Chondrocyte (in vitro differentiated cells): ENCODE results near the gene TTC28. TPM values are rescaled to one million over a fixed set of nuclear protein-coding genes. Genes with fewer than 3 reads are reported as not detected.
"Not testable (repeated sequence)": the region's sequence is repeated elsewhere in the genome, so short reads cannot be mapped to it uniquely, and the experiment has no call there.

ENCODE experiments used
- DNase-seq: peaks from one replicate; pipeline ENCODE4 v3.0.0; 2021; ENCODE audit warnings: mixed read lengths, low spot score
- H3K27ac Mint-ChIP-seq: one replicate; pipeline ENCODE4 v1.8.0; 2021; ENCODE audit warnings: mild to moderate bottlenecking, moderate library complexity, mixed read lengths; ENCODE audit not compliant: unreplicated experiment
- H3K27me3 Mint-ChIP-seq: 2 replicates; pipeline ENCODE4 v1.8.0; 2021; ENCODE audit warnings: low read depth, mixed read lengths
- H3K36me3 Mint-ChIP-seq: 2 replicates; pipeline ENCODE4 v1.8.0; 2021; ENCODE audit warnings: low read depth, mixed read lengths
- H3K4me1 Mint-ChIP-seq: 2 replicates; pipeline ENCODE4 v1.8.0; 2021; ENCODE audit warnings: low read depth, mild to moderate bottlenecking, mixed read lengths
- H3K4me3 Mint-ChIP-seq: one replicate; pipeline ENCODE4 v1.8.0; 2021; ENCODE audit warnings: mild to moderate bottlenecking, moderate library complexity, mixed read lengths; ENCODE audit not compliant: unreplicated experiment
- H3K9me3 Mint-ChIP-seq: 2 replicates; pipeline ENCODE4 v1.8.0; 2021; ENCODE audit warnings: low read depth, mixed read lengths
- CTCF ChIP-seq: fragments of 200-600 bp; sonication (generic); IDR thresholded peaks from 2 replicates; pipeline ENCODE4 v1.5.0; 2021; ENCODE audit warnings: antibody characterized with exemption, mild to moderate bottlenecking, moderate library complexity
- total RNA-seq: library from RNA; stranded (reverse); gene quantifications from 3 replicates; pipeline ENCODE4 v1.2.1, GENCODE V29; 2021

Gene TTC28
- total RNA-seq, 1 donor from 2014 or later: 38.3 TPM

- no peaks in the 10 kb centered on the region for H3K27me3 Mint-ChIP-seq
- H3K4me3 Mint-ChIP-seq: no peak overlapping the region
- no peak for DNase-seq
- TF ChIP-seq CTCF: no peak
- no peaks in the 10 kb centered on the region for H3K4me1 Mint-ChIP-seq
- H3K27ac Mint-ChIP-seq: no peak overlapping the region
- peaks cover 19% of the 10 kb centered on the region for H3K36me3 Mint-ChIP-seq
- no peaks in the 10 kb centered on the region for H3K9me3 Mint-ChIP-seq
Measured at GRCh38 chr22:28096161-28096560, 583.5 kb downstream of the TTC28 start.

- Mint-ChIP-seq H3K36me3 (peaks cover 18% of the 10 kb centered on the region), H3K9me3 (no peaks in the 10 kb centered on the region), H3K4me3 (no peak overlapping the region), H3K27me3 (no peaks in the 10 kb centered on the region), H3K4me1 (no peaks in the 10 kb centered on the region), H3K27ac (no peak overlapping the region)
- TF ChIP-seq CTCF: no peak
- DNase-seq: no peak
Measured at GRCh38 chr22:28095316-28096095, 584.1 kb downstream of the TTC28 start.

- no peak overlapping the region for H3K27ac Mint-ChIP-seq
- no peaks in the 10 kb centered on the region for H3K27me3 Mint-ChIP-seq
- H3K4me1 Mint-ChIP-seq: no peaks in the 10 kb centered on the region
- no peak overlapping the region for H3K4me3 Mint-ChIP-seq
- no peaks in the 10 kb centered on the region for H3K9me3 Mint-ChIP-seq
- peaks cover 14% of the 10 kb centered on the region for H3K36me3 Mint-ChIP-seq
- no peak for TF ChIP-seq CTCF
- no peak for DNase-seq
Measured at GRCh38 chr22:28094771-28095170, 584.9 kb downstream of the TTC28 start.

GRCh38 chr22:28093711-28094110, 585.9 kb downstream of the TTC28 start:
- no peak overlapping the region for H3K4me3 Mint-ChIP-seq
- H3K27ac Mint-ChIP-seq: no peak overlapping the region
- no peak for DNase-seq
- no peaks in the 10 kb centered on the region for H3K27me3 Mint-ChIP-seq
- H3K36me3 Mint-ChIP-seq: peaks cover 11% of the 10 kb centered on the region
- no peaks in the 10 kb centered on the region for H3K4me1 Mint-ChIP-seq
- peaks cover 1% of the 10 kb centered on the region for H3K9me3 Mint-ChIP-seq
- TF ChIP-seq CTCF: no peak

GRCh38 chr22:28091486-28091885, 588.2 kb downstream of the TTC28 start:
- no peaks in the 10 kb centered on the region for H3K27me3 Mint-ChIP-seq
- H3K36me3 Mint-ChIP-seq: peaks cover 8% of the 10 kb centered on the region
- TF ChIP-seq CTCF: no peak
- peaks cover 5% of the 10 kb centered on the region for H3K9me3 Mint-ChIP-seq
- no peaks in the 10 kb centered on the region for H3K4me1 Mint-ChIP-seq
- no peak overlapping the region for H3K4me3 Mint-ChIP-seq
- DNase-seq: no peak
- H3K27ac Mint-ChIP-seq: no peak overlapping the region

GRCh38 chr22:28089541-28089940, 590.1 kb downstream of the TTC28 start:
- H3K27me3 Mint-ChIP-seq, H3K4me3 Mint-ChIP-seq, H3K4me1 Mint-ChIP-seq, DNase-seq, H3K27ac Mint-ChIP-seq: not testable (repeated sequence)
- Mint-ChIP-seq H3K9me3 (peaks cover 16% of the 10 kb centered on the region), H3K36me3 (peaks cover 13% of the 10 kb centered on the region)
